PFSK-1 (cell line): Measurements from ENCODE around the gene JAKMIP1.

Experiments
- FOXP2 ChIP-seq: optimal IDR thresholded peaks from 2 replicates; pipeline ENCODE3; 2011; ENCODE audit warnings: borderline replicate concordance, control low read depth, inconsistent platforms; ENCODE audit not compliant: insufficient read depth; ENCODE audit errors: extremely low read length, extremely low read depth
- POLR2AphosphoS5 ChIP-seq: IDR thresholded peaks from 2 replicates; pipeline ENCODE4 v1.6.1; 2012; ENCODE audit warnings: low read depth, mild to moderate bottlenecking, control low read depth, low read length, moderate library complexity
- TAF1 ChIP-seq: IDR thresholded peaks from 2 replicates; pipeline ENCODE4 v1.6.1; 2012; ENCODE audit warnings: low read length, control low read depth, borderline replicate concordance; ENCODE audit not compliant: insufficient read depth
- TF ChIP-seq, protein P1 (sequence below), 2 experiments: IDR thresholded peaks; 2 replicates each; pipeline versions ENCODE4 v1.6.1 to v1.8.0; 2011 to 2012; ENCODE audit warnings: low read depth in 2 of 2, low read length in 2 of 2, control low read depth in 1 of 2, inconsistent platforms in 1 of 2, mild to moderate bottlenecking in 1 of 2, moderate library complexity in 1 of 2; ENCODE audit not compliant: insufficient read depth in 1 of 2

- TF ChIP-seq POLR2AphosphoS5 (no peak), TAF1 (no peak), FOXP2 (no peak)
- TF ChIP-seq, protein P1, sequence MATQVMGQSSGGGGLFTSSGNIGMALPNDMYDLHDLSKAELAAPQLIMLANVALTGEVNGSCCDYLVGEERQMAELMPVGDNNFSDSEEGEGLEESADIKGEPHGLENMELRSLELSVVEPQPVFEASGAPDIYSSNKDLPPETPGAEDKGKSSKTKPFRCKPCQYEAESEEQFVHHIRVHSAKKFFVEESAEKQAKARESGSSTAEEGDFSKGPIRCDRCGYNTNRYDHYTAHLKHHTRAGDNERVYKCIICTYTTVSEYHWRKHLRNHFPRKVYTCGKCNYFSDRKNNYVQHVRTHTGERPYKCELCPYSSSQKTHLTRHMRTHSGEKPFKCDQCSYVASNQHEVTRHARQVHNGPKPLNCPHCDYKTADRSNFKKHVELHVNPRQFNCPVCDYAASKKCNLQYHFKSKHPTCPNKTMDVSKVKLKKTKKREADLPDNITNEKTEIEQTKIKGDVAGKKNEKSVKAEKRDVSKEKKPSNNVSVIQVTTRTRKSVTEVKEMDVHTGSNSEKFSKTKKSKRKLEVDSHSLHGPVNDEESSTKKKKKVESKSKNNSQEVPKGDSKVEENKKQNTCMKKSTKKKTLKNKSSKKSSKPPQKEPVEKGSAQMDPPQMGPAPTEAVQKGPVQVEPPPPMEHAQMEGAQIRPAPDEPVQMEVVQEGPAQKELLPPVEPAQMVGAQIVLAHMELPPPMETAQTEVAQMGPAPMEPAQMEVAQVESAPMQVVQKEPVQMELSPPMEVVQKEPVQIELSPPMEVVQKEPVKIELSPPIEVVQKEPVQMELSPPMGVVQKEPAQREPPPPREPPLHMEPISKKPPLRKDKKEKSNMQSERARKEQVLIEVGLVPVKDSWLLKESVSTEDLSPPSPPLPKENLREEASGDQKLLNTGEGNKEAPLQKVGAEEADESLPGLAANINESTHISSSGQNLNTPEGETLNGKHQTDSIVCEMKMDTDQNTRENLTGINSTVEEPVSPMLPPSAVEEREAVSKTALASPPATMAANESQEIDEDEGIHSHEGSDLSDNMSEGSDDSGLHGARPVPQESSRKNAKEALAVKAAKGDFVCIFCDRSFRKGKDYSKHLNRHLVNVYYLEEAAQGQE (IDR thresholded peaks at IDR 0.05; ENCODE audit: insufficient read depth in 1 of 2, low read depth in 2 of 2, low read length in 2 of 2) = no peak
Measured at GRCh38 chr4:6227412-6228157, 27.2 kb upstream of the JAKMIP1 start.
